Stomach (tissue), 4 donors: ENCODE data around the gene PRKN.

ENCODE experiments used
- EP300 ChIP-seq: sonication (generic); formaldehyde crosslinking; IDR thresholded peaks from one replicate; pipeline ENCODE4 v1.6.1; 2017; ENCODE audit warnings: antibody characterized with exemption
- POLR2A ChIP-seq, 4 donors: fragments of 450-650 bp; IDR thresholded peaks; one replicate each; pipeline ENCODE4 v1.6.1; 2016; ENCODE audit warnings: antibody characterized with exemption in 4 of 4, control low read depth in 2 of 4, mild to moderate bottlenecking in 1 of 4, moderate library complexity in 1 of 4
- POLR2AphosphoS5 ChIP-seq, 3 donors: sonication (generic); formaldehyde crosslinking; IDR thresholded peaks; one replicate each; pipeline ENCODE4 v1.6.1; 2016; ENCODE audit warnings: antibody characterized with exemption in 3 of 3
- TF ChIP-seq, protein P1 (sequence below), 7 experiments: fragments of 450-650 bp in 4 of 7; fragments of 200-600 bp in 3 of 7; sonication (generic) in 3 of 7; IDR thresholded peaks; one replicate each; pipeline ENCODE4 v1.5.1; 2016 to 2019; ENCODE audit warnings: antibody characterized with exemption in 7 of 7, control low read depth in 2 of 7, mild to moderate bottlenecking in 1 of 7

DNA sequence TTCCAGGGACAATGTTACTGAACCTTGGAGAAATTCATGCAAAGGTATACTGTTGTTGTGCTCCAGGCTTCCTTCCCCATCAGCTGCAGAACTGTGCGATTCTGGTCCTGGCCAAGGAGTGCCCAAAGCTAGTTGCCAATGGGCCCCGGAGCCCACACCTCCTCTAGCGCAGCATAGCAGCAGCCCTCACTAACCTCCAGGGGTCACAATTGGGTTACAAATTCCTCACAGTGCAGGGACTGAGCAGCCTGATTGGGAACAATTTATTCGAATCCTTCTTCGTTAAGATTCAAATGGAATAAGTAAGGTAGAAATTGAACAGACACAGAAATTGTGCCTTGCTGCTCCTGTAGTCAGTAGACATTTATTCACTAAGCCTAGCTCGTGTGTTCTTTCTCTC is 284.9 kb downstream of the PRKN start:
- TF ChIP-seq, protein P1, sequence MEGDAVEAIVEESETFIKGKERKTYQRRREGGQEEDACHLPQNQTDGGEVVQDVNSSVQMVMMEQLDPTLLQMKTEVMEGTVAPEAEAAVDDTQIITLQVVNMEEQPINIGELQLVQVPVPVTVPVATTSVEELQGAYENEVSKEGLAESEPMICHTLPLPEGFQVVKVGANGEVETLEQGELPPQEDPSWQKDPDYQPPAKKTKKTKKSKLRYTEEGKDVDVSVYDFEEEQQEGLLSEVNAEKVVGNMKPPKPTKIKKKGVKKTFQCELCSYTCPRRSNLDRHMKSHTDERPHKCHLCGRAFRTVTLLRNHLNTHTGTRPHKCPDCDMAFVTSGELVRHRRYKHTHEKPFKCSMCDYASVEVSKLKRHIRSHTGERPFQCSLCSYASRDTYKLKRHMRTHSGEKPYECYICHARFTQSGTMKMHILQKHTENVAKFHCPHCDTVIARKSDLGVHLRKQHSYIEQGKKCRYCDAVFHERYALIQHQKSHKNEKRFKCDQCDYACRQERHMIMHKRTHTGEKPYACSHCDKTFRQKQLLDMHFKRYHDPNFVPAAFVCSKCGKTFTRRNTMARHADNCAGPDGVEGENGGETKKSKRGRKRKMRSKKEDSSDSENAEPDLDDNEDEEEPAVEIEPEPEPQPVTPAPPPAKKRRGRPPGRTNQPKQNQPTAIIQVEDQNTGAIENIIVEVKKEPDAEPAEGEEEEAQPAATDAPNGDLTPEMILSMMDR (IDR thresholded peaks at IDR 0.05), result no peak
- no peak for TF ChIP-seq POLR2A (IDR thresholded peaks at IDR 0.05)
- no peak for TF ChIP-seq EP300
- TF ChIP-seq POLR2AphosphoS5 (IDR thresholded peaks at IDR 0.05), result no peak
